Stimulated activated naive CD4-positive, alpha-beta T cell (primary cell): ENCODE results near the gene MBTPS1.

Experiments
- DNase-seq, 6 experiments: peaks; one replicate each; lab custom pipeline; 2025; lab: John Stamatoyannopoulos, UW

Gene MBTPS1

DNA sequence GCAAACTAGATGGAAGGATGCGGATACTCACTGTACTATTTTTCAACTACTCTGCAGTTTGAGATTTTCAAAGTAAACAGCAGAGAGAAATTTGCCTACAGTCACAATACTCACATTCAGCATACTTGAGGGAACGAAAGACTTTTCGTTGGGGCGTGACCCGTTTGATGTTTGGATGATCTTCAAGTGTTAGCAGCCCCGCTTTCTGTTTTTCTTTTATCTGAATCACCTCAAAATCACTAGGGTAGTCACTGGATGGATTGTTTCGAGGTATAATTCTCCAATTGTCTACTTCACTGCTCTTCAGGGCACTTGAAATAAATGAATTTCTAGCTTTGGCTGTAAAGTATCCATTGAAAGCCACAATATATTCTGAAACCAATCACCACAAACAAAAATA, 17.8 kb downstream of the MBTPS1 start:
- DNase-seq: no peak

- DNase-seq: no peak
Measured at GRCh38 chr16:84096447-84097005, 20.2 kb downstream of the MBTPS1 start.

- DNase-seq: no peak
Measured at GRCh38 chr16:84095466-84095865, 21.3 kb downstream of the MBTPS1 start.

- no peak for DNase-seq
Measured at GRCh38 chr16:84093879-84094270, 22.9 kb downstream of the MBTPS1 start.

GRCh38 chr16:84093120-84093878, 23.4 kb downstream of the MBTPS1 start:
- no peak for DNase-seq

DNA sequence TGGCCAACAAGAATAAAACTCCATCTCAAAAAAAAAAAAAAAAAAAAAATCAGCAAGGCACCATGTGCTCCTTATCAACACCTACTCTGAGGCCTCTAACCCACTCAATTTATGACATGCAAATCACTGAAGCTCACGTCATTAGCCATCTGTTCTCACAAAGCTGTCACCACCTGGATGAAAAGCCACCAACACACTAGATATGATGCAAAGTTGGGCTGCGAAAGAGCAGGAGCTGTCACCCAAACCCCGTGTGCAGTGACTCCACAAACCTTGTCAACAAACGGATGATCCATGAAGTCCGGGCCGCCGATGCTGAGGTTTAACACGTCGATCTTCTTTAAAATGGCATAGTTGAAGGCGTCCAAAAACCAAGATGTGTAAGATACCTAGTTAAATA, 25.3 kb downstream of the MBTPS1 start:
- DNase-seq: no peak

- DNase-seq: no peak
Measured at GRCh38 chr16:84090211-84090610, 26.5 kb downstream of the MBTPS1 start.

DNA sequence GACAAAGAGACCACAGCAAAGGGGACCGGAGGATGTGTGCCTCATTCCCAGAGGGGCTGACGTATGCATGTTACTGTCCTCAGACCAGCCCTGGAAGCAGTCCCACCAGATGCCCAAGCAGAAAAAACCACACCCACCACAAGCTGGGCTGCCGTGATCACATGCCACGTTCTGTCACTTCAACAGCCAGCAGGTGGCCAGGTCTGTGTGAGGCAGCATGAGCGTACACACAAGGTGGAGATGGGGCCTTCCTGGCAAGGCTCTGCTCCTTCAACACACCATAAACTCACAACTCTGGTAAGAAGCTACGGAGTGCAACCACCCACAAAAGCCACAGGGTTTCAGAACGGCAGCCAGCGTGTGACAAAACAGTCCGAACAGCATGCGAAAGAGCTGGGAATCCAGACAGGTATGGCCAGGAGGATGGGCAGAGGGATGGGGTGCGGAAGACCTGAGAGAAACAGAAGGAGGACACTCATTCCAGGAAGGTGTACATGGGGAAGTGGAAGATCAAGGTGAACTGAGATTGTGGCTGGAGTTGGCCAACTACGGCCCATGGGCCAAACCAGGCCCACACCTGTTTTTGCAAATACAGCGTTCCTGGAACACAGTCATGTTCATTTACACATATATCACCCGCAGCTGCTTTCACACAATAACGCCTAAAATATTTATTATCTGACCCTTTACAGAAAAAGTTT, 27.9 kb downstream of the MBTPS1 start:
- peak; percentile 11 to 49 (median 41) for DNase-seq

GRCh38 chr16:84087466-84088151, 29.1 kb downstream of the MBTPS1 start:
- DNase-seq: no peak

DNA sequence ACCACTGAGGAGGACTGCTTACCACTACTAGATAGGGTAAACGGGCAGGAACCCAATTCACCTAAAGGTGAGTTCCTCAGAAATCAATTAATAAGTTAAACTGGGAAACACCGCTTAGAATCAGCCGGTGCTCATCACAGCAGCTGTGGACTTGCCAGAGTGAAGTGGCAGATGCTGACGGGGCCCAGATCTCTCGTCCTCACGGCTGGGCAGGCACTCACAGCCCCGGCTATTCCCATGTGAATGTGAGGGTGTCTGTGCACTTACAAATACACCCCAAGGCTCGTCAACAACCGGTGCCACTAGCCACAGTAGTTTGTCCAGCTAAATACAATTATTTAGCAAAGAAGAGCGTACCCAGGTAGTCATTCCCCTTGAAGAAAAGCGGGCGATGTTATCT, 29.7 kb downstream of the MBTPS1 start:
- DNase-seq: no peak

DNA sequence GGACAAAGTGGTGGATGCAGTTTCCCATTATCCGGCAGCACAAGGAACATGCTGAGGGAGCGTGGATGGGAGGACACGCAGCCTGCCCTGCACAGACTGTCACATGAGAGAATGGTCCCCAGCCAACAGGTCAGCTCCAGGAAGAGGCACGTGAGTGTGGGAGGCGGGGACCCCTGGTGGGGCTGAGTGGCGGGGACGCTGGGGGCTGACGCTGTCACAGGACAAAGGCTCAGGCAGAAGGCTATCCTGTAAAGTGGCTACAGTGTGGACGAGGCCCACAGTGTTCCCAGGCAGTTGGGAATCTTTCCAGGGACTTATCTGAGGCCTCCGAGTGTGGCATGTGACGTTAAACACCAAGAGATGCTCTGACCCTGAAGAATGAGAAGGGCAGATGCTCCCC, 30.4 kb downstream of the MBTPS1 start:
- no peak for DNase-seq

DNA sequence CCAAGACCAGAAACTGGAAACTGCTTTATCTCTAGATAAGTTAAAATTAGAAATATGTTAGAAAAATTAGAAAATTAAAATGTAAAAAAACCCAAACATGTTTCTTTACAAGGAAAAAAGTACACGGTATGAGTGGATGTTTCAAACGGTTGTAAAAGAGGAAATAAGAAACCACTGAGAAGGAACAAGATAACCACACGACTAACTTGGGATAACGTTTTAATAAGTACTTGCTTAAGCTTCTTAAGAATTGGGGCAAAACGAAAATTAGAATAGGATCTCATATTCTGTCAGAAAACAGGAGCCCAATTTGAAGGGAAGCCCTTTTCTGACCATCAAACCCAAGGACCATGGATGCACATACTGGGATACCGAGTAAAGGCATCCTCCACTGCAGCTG, 31.0 kb downstream of the MBTPS1 start:
- no peak for DNase-seq

GRCh38 chr16:84085271-84085667, 31.5 kb downstream of the MBTPS1 start:
- no peak for DNase-seq

GRCh38 chr16:84084570-84085270, 32.0 kb downstream of the MBTPS1 start:
- DNase-seq: peak; percentile 45 to 69 (median 56)

DNA sequence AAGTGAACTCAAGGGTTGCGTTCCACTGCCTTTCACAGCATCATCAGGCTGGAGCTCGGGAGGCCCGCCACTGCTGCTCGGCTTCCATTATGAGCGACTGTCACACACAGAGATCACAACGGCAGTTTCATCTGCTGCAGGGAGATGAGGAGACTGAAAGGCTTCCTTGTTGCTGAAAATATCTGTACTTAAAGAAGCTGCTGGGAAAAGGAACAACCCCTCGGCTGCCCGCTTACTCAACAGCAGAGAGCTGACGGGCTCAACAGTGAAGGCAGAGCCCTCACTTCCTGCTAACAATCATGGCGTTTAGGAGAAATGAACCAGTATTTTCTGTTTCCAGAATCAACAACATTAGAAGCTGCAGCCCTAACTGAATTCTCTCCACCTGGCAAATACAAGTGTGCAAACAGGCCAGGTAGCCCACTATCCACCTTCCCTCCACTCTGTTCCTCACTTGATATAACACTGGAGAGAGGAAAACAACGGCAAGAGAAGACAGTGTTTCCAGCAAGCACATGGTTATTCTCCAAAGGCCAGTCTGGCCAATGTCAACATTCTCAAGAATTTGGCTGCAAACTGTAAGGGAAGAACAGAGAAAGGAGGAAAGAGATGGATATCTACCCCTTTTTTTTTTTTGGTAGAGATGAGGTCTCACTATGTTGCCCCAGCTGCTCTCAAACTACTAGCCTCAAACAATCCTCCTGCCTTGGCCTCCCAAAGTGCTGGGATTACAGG, 33.7 kb downstream of the MBTPS1 start:
- DNase-seq: no peak

DNA sequence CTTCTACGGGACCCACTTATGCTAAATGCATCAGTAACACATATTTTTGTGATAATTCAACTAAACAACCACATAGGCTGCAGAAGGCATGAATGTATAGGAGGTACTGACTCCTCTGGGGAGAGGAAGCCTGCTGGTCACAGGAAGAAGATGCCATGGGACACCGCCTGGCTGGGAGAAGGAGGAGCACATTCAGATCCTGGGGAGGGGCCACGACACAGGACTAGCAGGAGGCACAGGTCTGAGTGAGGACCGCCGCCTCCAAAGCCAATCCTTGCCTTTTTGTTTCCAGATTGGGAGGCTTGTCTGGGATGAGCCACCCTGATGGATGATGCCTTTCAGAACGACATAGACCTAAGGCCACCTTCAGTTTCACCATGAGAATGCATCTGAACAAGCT, 34.6 kb downstream of the MBTPS1 start:
- DNase-seq: no peak

DNA sequence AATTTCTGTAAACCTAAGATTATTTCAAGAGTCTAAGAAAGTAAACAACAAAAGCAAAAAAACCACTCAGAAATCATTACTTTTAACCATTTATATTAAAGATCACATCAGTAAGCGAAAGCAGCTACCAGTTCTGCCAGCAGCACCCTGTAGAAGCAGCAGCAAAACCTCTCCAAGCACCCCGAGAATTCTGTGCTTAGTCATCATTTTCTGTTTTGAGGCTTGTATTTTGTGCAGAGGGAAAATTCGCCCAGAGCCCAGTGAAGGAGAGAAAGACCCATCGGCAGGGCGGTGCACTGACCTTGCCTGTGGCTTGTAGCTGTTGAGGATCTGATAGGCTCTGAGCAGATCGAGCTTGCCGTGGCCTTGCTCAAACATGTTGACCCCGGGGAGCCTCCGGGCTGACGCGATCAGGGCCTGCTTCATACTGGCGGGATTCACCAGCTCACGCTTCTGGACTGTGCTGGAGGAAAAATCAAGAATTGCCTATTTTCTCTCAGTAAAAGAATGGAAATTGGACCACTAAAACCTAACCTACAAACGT, 35.2 kb downstream of the MBTPS1 start:
- no peak for DNase-seq

DNA sequence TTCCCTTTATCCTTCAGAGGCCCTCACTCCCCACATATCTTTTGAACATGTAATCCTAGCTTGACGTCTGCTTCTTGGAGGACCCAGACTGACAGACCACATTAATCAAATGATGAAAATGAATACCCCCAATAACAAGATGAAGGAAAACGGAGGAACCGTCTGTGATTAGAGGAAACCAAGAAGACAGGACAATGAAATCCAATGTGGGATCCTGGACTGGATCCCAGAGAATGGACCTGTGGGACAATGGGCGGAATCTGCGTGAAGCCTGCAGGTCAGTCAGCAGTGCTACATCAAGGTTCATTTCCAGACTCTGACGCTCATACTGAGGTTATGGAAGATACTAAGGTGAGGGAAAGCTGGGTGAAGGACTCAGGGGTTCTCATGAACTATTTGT, 35.9 kb downstream of the MBTPS1 start:
- no peak for DNase-seq

GRCh38 chr16:84080378-84080777, 36.4 kb downstream of the MBTPS1 start:
- DNase-seq: no peak

DNA sequence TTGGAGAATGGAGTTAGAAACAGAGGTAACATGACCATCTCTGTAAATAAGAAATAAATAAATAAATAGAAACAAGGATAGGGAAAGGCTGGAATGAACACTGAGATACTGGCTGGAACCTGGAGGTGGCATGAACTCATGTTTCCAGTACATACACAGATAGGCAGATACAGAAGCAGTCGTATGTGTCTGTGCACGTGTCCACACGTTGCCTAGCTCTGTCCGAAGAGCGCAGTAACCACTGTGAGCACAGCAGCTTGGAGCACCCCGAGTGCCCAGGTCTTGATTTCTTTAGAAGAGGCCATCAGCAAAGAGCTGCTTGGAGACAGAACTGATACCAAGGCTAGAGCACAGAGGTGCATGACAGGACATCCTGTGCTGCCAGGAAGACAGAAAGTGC, 37.1 kb downstream of the MBTPS1 start:
- no peak for DNase-seq

DNA sequence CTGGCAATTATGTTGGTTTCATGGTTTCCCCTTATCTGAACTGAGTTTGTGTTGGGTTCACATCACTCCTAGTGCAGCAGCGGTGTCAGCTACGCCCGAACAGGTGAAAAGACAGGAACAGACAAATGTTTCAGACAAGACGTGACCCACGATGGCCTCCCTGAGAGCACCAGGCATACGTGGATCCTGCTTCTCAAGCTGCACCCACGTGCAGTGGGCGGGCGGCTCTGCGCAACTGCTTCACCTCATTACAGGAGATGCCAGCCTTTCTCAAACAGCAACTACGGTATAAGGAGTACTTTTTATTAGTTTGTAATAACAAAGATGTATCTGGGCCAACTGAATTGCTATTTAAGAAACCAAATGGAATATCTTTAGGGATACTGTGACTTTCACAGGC, 41.4 kb downstream of the MBTPS1 start:
- DNase-seq: no peak
